Thyroid gland (tissue), 4 donors: ENCODE measurements around the gene H2BK1. TPM values are rescaled to one million over a fixed set of nuclear protein-coding genes. Genes with fewer than 3 reads are reported as not detected.

Experiments
- DNase-seq, 2 donors: peaks; one replicate each; pipeline ENCODE4 v3.0.0-alpha.2; 2019
- H3K27ac ChIP-seq, 3 donors: fragments of 200-600 bp; sonication (generic); 1 replicate in 2 of 3; 2 replicates in 1 of 3; pipeline ENCODE4 v1.5.1; 2016 to 2019; ENCODE audit warnings: mild to moderate bottlenecking in 1 of 3, moderate library complexity in 1 of 3
- H3K27me3 ChIP-seq: fragments of 200-600 bp; sonication (generic); one replicate; pipeline ENCODE4 v1.5.1; 2019
- H3K36me3 ChIP-seq, 2 donors: fragments of 200-600 bp; sonication (generic); one replicate each; pipeline ENCODE4 v1.5.1; 2016 to 2019
- H3K4me1 ChIP-seq, 2 donors: fragments of 200-600 bp; sonication (generic); one replicate each; pipeline ENCODE4 v1.5.1; 2017 to 2019
- H3K4me3 ChIP-seq, 3 donors: fragments of 200-600 bp; sonication (generic); replicated peaks in 1 of 3; 1 replicate in 2 of 3; 2 replicates in 1 of 3; pipeline ENCODE4 v1.5.1; 2016; ENCODE audit warnings: mild to moderate bottlenecking in 1 of 3
- H3K9me3 ChIP-seq: fragments of 200-600 bp; sonication (generic); one replicate; pipeline ENCODE4 v1.5.1; 2017
- POLR2A ChIP-seq, 2 donors: fragments of 450-650 bp; IDR thresholded peaks; one replicate each; pipeline ENCODE4 v1.6.1; 2017; ENCODE audit warnings: antibody characterized with exemption in 2 of 2, mild to moderate bottlenecking in 2 of 2, moderate library complexity in 1 of 2
- WGBS, 2 donors: methylation state at CpG; one replicate each; pipeline ENCODE4 v1.1.5; 2017; 5-methylcytosine and 5-hydroxymethylcytosine counted together
- intact Hi-C: fragments of 100-400 bp; cut with DNase I; formaldehyde crosslinking; loops from one replicate; pipeline ENCODE4 v1.15.1; 2023
- total RNA-seq, 4 donors: library from RNA; depleted of rRNA; stranded (reverse); fragments of >200 nt; gene quantifications; one replicate each; pipeline ENCODE4 v1.2.3, GENCODE V29; 2016
- TF ChIP-seq, protein P1 (sequence below), 6 experiments: fragments of 200-600 bp in 3 of 6; fragments of 450-650 bp in 3 of 6; sonication (generic) in 3 of 6; IDR thresholded peaks; one replicate each; pipeline ENCODE4 v1.5.1; 2016 to 2019; ENCODE audit warnings: antibody characterized with exemption in 6 of 6, mild to moderate bottlenecking in 2 of 6, inconsistent platforms in 1 of 6, moderate library complexity in 1 of 6

H2BK1 gene
- total RNA-seq, 4 donors from 2014 or later: not detected

DNA sequence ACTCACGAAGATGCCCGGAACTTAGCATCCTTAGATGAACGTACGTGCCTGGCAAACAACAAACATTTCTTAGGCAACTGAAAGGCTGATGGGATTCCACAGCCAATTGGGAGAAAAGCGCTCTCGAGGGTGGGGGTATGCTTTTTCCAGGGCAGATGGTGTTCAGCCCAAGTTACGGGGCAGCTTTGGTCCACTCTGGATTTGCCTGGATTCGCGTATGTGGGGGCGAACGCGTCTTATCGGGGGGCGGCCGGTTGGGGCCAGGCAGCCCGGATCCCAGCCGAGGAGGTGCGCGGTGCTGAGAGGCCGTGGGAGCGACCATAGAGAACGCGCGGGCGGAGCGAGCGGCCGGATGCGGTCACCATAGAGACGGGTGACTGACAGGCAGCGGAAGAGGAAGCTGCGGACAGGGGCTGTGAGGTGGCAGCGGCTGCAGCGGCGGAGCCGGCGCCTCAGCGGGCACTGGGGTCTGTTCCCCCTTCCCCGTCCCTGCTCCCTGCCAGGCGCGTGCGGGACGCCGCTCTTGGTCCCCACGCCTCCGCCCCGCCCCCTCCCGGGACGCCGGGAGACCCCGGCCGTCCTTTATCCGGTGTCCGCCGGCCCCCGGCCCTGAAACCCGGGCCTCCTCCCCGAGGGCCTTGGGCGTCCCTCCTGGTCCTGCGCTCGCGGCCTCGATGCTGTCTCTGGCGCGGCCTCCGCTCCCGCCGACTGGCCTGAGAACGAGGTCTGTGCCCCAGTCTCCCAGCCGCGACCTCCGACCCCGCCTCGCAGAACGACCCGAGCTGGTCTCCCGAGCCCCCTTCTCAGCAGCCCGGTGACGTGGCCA, 22.0 kb upstream of the H2BK1 start, which contains the start of gene CHPF2:
CHPF2 (plus strand) TSS at position 393 of the 826 bp plus-strand sequence. CDS start 1,529 bp downstream, outside the sequence.
- Histone ChIP-seq H3K4me3 (peak within 1 kb of the TSS; percentile 75 to 96 (median 94)), H3K27me3 (no peaks in the 10 kb centered on the region), H3K9me3 (no peaks in the 10 kb centered on the region), H3K27ac (peak within 1 kb of the TSS; percentile 45 to 79 (median 56)), H3K4me1 (peaks cover 8 to 25% of the 10 kb centered on the region in 2 donors), H3K36me3 (peaks cover 13 to 18% of the 10 kb centered on the region in 2 donors)
- TF ChIP-seq, protein P1, sequence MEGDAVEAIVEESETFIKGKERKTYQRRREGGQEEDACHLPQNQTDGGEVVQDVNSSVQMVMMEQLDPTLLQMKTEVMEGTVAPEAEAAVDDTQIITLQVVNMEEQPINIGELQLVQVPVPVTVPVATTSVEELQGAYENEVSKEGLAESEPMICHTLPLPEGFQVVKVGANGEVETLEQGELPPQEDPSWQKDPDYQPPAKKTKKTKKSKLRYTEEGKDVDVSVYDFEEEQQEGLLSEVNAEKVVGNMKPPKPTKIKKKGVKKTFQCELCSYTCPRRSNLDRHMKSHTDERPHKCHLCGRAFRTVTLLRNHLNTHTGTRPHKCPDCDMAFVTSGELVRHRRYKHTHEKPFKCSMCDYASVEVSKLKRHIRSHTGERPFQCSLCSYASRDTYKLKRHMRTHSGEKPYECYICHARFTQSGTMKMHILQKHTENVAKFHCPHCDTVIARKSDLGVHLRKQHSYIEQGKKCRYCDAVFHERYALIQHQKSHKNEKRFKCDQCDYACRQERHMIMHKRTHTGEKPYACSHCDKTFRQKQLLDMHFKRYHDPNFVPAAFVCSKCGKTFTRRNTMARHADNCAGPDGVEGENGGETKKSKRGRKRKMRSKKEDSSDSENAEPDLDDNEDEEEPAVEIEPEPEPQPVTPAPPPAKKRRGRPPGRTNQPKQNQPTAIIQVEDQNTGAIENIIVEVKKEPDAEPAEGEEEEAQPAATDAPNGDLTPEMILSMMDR (IDR thresholded peaks at IDR 0.05): no peak
- TF ChIP-seq POLR2A (IDR thresholded peaks at IDR 0.05): peak; percentile 20 to 82
- peak; percentile 92 for DNase-seq
- intact Hi-C loops: no loop called here
- WGBS, 2 donors: 2% methylated on average over 24 to 32 of the region's 79 CpGs

DNA sequence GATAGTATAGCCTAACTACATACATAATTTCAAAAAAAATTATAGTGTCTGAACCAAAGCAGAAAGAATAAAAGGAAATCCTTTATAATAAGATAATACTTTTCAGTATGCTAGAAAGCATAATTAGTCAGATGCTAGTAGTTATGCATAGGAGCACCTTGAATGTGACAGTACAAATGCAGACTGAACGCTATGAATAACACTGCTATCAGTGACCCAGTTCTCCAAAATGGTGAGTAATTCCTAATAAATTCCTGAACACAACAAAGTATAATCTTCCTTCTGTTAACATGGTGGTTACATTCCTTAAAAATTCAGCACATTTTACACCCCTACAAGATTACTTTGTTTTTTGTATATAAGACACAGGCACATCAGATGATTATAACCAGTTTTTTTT, 20.8 kb upstream of the H2BK1 start:
- H3K9me3 ChIP-seq: no peaks in the 10 kb centered on the region
- 73 to 80% methylated on average over 1 of the region's 1 CpG for WGBS, 2 donors
- TF ChIP-seq, protein P1 (IDR thresholded peaks at IDR 0.05): no peak
- TF ChIP-seq POLR2A (IDR thresholded peaks at IDR 0.05): no peak
- H3K36me3 ChIP-seq: peaks cover 8 to 15% of the 10 kb centered on the region in 2 donors
- no peak overlapping the region for H3K4me3 ChIP-seq
- peaks cover 13 to 29% of the 10 kb centered on the region in 2 donors for H3K4me1 ChIP-seq
- no peaks in the 10 kb centered on the region for H3K27me3 ChIP-seq
- DNase-seq: no peak
- H3K27ac ChIP-seq: no peak overlapping the region
- intact Hi-C loops: no loop called here

DNA sequence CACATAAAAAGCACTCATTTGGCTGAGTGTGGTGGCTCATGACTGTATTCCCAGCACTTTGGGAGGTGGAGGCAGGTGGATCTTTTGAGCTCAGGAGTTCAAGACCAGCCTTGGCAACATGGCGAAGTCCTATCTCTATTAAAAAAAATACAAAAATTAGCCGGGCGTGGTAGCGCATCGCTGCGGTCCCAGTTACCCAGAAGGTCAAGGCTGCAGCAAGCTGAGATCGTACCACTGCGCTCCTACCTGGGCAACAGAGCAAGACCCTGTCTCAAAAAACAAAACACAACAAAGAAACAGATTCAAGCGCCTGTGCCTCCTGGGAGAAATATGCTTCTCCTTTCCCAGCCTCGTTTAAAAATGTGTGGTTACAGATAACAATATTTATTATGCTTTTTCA, 19.0 kb upstream of the H2BK1 start:
- WGBS, 2 donors: 90 to 91% methylated on average over 10 of the region's 10 CpGs
- no peaks in the 10 kb centered on the region for H3K9me3 ChIP-seq
- TF ChIP-seq POLR2A (IDR thresholded peaks at IDR 0.05): no peak
- TF ChIP-seq, protein P1 (IDR thresholded peaks at IDR 0.05): no peak
- H3K36me3 ChIP-seq: peaks cover 0 to 6% of the 10 kb centered on the region in 2 donors
- peaks cover 21 to 36% of the 10 kb centered on the region in 2 donors for H3K4me1 ChIP-seq
- intact Hi-C loops: no loop called here
- no peak overlapping the region for H3K4me3 ChIP-seq
- H3K27ac ChIP-seq: no peak overlapping the region
- H3K27me3 ChIP-seq: no peaks in the 10 kb centered on the region
- DNase-seq: no peak

DNA sequence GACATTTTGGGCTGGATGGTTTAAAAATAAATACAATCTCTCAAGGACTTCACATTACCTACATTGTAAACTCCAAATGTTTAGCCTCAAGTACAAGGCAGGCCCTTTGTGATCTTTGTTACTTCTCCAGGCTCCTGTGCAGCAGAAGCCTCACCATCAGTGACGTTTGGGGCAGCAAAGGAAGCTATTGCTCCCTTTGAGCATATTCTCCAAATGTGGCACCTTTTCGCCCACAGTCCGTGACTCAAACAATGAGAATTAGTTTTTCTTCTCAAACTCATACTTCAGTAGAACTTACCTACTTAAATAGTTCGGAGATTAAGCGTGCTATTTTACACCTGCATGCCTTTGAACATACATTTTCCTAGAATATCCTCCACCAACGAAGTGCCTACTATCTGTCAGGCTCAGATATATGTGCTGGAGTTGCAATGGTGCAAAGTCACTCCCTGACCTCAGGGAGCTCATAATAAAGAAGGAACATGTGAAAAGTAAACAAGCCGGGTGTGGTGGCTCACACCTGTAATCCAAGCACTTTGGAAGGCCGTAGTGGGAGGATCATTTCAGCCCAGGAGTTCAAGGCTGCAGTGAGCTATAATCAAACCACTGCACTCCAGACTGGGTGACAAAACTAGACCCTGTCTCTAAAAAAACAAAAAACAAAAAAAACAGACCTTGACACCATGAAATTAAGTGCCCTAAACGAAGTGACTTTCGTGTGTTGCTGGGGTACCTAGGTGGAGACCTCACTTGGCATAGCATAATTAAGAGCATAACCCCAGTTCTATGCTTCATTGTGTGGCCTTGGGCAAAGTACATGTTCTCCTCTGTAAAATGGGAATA, 18.0 kb upstream of the H2BK1 start:
- H3K27me3 ChIP-seq: no peaks in the 10 kb centered on the region
- H3K4me3 ChIP-seq: peak overlapping the region in 1 of 3 donors; percentile 69
- peaks cover 14 to 27% of the 10 kb centered on the region in 2 donors for H3K4me1 ChIP-seq
- DNase-seq: no peak
- H3K9me3 ChIP-seq: no peaks in the 10 kb centered on the region
- intact Hi-C loops: no loop called here
- 73 to 75% methylated on average over 10 of the region's 10 CpGs for WGBS, 2 donors
- peaks cover 10 to 14% of the 10 kb centered on the region in 2 donors for H3K36me3 ChIP-seq
- H3K27ac ChIP-seq: peak overlapping the region; percentile 60 to 65 (median 65)
- TF ChIP-seq POLR2A (IDR thresholded peaks at IDR 0.05): no peak
- TF ChIP-seq, protein P1 (IDR thresholded peaks at IDR 0.05): no peak
